IPS DF 4.7 (cell line): ENCODE measurements around the gene OR2L5.

Source experiments
- DNase-seq: peaks from one replicate; pipeline ENCODE4 v3.0.0-alpha.2; 2013; ENCODE audit warnings: low spot score; ENCODE audit errors: extremely low read depth

The OR2L5 gene, protein sequence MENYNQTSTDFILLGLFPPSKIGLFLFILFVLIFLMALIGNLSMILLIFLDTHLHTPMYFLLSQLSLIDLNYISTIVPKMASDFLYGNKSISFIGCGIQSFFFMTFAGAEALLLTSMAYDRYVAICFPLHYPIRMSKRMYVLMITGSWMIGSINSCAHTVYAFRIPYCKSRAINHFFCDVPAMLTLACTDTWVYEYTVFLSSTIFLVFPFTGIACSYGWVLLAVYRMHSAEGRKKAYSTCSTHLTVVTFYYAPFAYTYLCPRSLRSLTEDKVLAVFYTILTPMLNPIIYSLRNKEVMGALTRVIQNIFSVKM

DNA sequence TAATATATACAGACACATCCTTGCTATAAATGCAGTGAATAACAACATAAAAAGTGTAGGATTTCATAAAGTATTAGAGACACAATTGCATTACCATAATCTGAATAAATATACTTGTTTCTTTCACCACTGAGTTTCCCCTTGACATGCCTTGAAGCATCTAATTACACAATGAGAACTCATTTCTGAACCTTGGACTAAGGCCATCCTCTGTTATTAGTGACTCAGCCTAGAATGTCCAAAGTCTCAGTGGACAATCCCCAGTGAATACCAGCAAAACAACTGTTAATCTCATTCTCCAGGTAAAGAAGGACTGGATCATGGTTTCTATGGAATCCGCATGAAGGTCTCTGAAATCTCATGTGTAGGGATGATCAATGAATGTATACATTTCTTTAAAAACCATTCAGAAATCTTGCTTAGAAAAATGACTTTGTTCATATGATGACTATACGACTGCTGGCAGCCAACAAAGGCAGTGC, at the start of gene OR2L5:
Gene OR2L5 (plus strand): TSS at position 432 of the 482 bp plus-strand sequence. CDS start 8,288 bp downstream, outside the sequence.
- no peak for DNase-seq

DNA sequence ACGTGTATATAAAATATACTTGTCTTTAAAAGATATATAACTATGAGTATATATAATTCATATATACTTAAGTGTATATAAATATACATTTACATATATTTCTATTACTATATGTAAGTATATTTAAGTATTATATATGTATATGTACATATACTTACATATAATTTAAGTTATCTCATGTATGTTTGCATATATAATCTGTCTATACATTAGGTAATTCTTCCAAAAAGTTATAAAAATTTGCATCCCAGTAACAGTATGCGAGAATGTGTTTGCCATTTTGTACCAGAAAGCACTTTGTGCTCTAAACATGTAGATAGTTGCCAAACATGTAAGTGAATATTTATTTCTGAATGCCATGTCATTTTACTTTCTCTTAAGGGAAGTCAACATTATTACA, 48.5 kb upstream of the OR2L5 start, which contains the start of gene OR2AK2:
Gene OR2AK2 (plus strand): TSS at position 301 of the 400 bp plus-strand sequence. CDS start 144 bp downstream, outside the sequence.
- DNase-seq, result no peak

DNA sequence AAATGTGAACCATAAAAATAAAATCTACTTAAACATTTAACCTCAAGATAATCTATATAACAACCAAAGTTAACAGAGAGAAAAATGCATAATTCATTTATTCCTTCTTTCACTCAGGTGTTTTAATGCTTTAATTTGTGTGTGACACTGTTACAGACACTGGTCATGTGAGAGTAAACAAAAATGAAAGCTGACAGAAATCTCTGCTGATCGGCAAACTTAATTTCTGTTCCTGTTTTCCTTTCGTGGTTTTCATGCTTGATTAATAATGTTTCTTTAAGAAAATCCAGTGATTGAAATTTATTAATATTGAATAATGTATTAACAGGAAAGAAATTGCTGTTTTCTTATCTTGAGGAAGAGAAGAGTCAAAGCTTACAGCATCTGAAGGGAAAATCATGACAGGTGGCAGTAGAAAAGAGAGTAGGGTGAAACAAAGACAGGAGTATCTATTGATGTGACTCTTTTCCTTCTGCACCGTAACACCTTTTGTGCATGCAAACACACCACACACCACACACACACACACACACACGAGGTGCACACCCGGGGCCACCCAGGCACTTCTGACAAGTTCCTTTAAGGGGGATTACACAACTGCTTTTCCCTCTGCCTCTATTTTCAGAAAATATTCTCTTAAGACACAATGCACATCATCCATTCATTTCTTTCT, 46.8 kb upstream of the OR2L5 start:
- no peak for DNase-seq

DNA sequence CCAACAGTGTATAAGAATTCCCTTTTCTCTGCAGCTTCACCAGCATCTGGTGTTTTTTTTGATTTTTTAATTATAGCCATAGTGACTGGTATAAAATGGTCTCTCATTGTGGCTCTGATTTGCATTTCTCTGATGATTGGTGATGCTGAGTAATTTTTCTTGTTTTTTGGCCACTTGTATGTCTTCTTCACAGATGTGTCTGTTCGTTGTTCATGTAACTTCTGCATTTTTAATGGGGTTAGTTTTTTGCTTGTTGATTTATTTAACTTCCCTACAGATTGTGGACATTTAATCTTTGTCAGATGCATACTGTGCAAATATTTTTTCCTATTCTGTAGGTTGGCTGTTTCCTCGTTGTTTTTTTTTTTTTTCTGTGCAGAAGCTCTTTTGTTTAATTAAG, 20.5 kb upstream of the OR2L5 start:
- DNase-seq, result no peak

DNA sequence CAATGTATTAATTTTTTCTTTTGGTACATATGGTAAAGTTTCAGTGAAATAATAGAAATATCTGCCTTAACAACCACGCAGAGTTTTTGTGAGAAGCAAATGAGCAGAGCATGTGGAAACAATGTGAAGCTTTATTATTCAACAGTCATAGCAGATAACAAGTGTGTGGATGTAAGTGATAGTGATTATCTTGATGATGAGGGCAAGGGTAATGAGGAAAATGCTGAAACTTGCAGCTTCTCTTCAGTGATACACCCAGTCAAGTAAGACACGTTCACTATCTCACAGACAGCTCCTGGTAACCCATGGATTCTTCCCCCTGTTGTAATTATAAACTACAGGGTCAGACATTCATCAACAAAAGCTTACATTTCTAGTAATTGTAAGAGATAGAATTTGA, 14.6 kb upstream of the OR2L5 start:
- DNase-seq, result no peak

DNA sequence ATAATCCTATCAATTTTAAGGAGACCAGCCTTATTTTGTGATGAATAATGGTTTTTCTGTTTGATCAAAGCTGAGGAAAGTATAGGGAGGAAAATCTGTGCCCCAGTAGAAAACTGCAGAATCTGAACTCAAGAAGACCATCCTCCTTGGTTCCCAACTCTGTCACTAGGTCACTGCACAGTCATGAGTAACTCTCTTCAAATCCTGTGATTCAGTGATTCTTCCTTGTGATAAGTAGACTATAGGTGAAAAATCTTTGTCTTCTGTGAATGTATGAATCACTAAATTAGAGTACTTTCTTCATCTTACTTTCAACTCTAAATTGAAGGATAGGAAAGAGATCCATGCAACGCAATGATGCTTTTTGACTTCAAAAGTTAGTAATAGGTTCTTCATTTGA, 13.3 kb upstream of the OR2L5 start:
- no peak for DNase-seq

DNA sequence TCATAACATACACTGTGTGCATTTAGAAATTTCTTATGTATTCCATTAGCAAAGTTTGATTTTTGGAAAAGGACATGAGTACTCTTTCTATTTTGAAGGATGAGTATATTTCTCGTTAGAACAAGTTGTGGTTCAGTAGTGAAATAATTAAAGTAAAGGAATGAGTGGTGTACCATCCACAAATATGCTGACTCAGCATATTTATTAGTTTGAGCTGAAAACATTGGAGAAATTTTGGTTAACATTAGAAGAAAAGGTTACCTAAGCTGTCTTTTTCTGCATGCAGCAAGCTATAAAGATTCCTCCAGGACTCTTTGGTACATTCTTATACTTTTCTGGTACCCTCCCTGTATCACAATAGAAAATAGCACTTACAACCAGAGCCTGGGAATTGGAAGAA, 5.7 kb upstream of the OR2L5 start:
- DNase-seq, result no peak

DNA sequence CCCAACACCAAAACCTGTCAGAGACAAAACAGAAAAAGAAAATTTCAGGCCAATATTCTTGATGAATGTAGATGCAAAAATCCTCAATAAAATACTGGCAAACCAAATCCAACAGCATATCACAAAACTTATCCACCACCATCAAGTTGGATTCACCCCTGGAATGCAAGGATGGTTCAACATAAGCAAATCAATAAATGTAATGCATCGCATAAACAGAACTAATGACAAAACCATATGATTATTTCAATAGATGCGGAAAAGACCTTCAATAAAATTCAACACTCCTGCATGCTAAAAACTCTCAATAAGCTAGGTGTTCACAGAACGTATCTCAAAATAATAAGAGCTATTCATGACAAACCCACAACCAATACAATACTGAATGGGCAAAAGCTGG, 3.8 kb upstream of the OR2L5 start:
- DNase-seq, result no peak

DNA sequence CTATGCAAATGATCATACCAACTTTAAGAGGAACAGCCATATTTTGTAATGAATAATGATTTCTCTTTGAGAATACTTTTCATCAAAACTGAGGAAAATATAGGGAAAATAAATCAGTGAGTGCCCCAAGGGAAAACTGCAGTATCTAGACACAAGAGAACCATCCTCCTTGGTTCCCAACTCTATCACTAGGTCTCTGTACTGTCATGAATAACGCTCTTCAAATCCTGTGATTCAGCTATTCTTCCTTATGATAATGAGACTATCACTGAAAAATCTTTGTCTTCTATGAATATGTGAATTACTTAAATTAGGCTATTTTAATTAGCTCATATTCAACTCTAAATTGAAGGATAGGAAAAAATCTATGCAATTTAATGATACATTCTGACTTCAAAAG, 2.3 kb downstream of the OR2L5 start:
- no peak for DNase-seq

DNA sequence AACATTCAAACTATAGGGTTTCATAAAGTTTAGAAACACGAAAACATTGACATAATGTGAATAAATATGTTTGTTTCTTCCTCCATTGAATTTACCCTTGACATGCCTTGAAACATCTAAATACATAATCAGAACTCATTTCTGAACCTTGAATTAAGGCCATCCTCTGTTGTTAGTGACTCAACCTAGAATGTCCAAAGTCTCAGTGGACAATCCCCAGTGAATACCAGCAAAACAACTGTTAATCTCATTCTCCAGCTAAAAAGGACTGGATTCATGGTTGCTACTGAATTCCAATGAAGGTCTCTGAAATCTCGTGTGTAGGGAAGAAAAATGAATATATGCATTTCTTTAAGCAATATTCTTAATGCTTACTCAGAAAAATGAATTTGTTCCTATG, 16.3 kb downstream of the OR2L5 start, which contains the start of gene OR2L2:
Gene OR2L2 (plus strand): TSS at position 301 of the 400 bp plus-strand sequence. CDS start 8,198 bp downstream, outside the sequence.
- no peak for DNase-seq

DNA sequence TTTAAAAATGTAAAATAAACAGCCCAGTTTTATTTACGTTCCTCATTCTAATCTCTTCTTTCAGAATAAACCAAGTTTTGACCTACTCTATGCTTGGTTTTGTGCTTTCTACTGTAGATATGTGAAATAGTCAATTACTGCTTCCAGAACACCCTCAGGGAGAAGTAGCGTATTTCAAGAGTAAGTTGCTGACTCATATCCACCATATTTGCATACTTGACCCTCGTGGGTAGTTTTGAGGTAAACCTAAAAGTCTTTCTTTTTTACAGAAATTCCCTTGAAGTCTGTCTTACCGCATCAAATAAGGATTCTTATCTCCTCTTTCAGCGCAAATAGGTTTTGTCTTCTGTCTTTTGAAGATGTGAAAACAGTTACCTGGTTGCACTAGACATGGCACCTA, 31.7 kb downstream of the OR2L5 start:
- no peak for DNase-seq

DNA sequence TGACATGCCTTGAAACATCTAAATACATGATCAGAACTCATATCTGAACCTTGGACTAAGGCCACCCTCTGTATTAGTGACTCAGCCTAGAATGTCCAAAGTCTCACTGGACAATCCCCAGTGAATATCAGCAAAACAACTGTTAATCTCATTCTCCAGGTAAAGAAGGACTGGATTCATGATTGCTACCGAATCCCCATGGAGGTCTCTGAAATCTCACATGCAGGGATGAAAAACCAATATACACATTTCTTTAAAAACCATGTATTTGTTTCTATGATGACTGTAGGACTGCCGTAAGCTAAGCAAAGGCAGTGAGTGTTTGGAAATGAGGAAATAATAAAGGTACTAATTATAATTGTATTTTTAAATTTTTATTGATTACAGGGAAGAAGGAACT, 33.1 kb downstream of the OR2L5 start, which contains the start of gene OR2L3:
Gene OR2L3 (plus strand): TSS at position 301 of the 400 bp plus-strand sequence. CDS start 13,846 bp downstream, outside the sequence.
- DNase-seq, result no peak

DNA sequence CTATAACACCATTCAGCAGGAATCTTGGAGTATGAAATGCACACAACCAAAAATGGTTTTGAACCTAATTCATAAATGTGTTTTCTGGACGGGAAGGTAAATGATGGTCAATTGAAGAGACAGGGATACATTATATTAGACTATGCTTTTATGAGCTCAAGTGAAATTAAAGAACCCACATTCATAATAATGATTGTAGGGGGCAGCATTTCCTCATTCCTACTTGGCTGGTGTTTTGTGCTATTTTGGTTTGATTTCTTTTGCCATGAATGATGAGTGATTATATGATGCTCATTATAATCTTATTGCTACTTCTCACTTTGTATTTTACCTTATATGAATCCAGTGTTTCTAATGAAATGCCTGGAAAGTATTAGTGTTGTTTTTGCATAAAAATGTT, 33.5 kb downstream of the OR2L5 start:
- no peak for DNase-seq

DNA sequence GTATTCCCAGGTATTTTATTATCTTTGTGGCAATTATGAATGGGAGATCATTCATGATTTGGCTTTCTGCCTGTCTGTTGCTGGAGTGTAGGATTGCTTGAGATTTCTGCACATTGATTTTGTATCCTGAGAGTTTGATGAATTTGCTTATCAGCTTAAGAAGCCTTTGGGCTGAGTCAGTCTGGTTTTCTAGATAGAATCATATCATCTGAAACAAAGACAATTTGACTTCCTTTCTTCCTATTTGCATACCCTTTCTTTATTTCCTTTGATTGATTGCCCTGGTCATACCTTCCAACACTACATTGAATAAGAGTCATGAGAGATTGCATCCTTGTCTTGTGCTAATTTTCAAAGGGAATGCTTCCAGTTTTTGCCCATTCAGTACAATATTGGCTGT, 41.2 kb downstream of the OR2L5 start:
- DNase-seq, result no peak

DNA sequence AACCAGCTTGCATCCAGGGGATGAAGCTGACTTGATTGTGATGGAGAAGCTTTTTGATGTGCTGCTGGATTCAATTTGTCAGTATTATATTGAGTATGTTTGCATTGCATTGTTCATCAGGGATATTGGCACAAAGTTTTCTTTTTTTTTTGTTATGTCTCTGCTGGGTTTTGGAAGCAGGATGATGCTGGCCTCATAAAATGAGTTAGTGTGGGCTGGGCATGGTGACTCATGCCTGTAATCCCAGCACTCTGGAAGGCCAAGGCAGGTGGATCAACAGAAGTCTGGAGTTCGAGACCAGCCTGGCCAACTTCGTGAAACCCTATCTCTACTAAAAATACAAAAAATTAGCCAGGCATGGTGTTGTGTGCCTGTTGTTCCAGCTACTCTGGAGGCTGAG, 41.8 kb downstream of the OR2L5 start:
- no peak for DNase-seq

DNA sequence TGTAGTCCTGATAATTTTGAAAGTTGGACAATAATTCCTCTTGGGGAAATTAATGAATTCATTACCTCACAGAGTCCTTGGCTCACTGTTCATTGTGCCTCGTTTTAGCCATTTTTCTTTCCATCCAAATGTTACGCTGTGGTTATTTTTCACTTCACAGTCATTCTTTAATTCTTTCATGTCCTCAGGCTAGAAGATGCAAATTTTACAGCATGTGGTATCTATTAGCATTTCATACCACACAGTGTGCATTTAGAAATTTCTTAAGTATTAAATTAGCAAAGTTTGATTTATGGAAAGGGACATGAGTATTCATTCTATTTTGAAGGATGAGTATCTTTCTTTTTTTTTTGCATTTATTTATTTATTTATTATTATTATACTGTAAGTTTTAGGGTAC, 51.6 kb downstream of the OR2L5 start:
- no peak for DNase-seq

DNA sequence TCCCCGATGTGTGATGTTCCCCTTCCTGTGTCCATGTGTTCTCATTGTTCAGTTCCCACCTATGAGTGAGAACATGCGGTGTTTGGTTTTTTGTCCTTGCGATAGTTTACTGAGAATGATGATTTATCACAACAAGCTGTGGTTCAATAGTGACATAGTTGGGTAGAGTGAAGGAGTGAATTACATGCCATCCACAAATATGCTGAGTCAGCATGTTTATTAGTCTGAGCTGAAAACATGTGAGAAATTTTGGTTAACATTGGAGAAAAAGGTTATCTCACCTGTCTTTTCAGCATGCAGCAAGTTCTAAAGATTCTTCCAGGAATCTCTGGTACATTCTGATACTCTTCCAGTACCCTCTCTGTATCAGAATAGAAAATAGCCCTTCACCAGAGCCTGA, 52.1 kb downstream of the OR2L5 start:
- DNase-seq, result no peak
